ENCODE measurements around the gene GFY. TPM values are rescaled to one million over a fixed set of nuclear protein-coding genes. Genes with fewer than 3 reads are reported as not detected.

Gene GFY
- total RNA-seq, 1 donor from 2014 or later: not detected

- no peak for DNase-seq (ENCODE audit: extremely low spot score in 2 of 2)
Observed at GRCh38 chr19:49431330-49431749, 6.2 kb downstream of the GFY start.

GRCh38 chr19:49432141-49433073, 7.2 kb downstream of the GFY start:
- no peak for DNase-seq (ENCODE audit: extremely low spot score in 2 of 2)
- intact Hi-C loops (cut with DNase I): no loop called here
- TF ChIP-seq POLR2A (IDR thresholded peaks at IDR 0.05) (no peak), POLR2AphosphoS5 (IDR thresholded peaks at IDR 0.05; ENCODE audit: insufficient read depth in 1 of 2, low read depth in 1 of 2) (no peak)

More at GRCh38 chr19:49431330-49431749, 6.2 kb downstream of the GFY start:
- H3K27ac ChIP-seq: no peak overlapping the region
- TF ChIP-seq POLR2A (IDR thresholded peaks at IDR 0.05) (no peak), POLR2AphosphoS5 (IDR thresholded peaks at IDR 0.05; ENCODE audit: insufficient read depth in 1 of 2, low read depth in 1 of 2) (no peak), CTCF (IDR thresholded peaks at IDR 0.05) (no peak)
- H3K4me1 ChIP-seq: peaks cover 15% of the 10 kb centered on the region
- no peaks in the 10 kb centered on the region for H3K36me3 ChIP-seq
- no peaks in the 10 kb centered on the region for H3K9me3 ChIP-seq
- H3K27me3 ChIP-seq: peaks cover 14% of the 10 kb centered on the region
- intact Hi-C loops (cut with DNase I): no loop called here
- H3K4me3 ChIP-seq: no peak overlapping the region

GRCh38 chr19:49433240-49433901, 8.2 kb downstream of the GFY start:
- intact Hi-C loops (cut with DNase I): no loop called here
- Histone ChIP-seq H3K27ac (no peak overlapping the region), H3K4me3 (no peak overlapping the region), H3K4me1 (peaks cover 5% of the 10 kb centered on the region), H3K36me3 (no peaks in the 10 kb centered on the region), H3K9me3 (no peaks in the 10 kb centered on the region), H3K27me3 (peaks cover 7% of the 10 kb centered on the region)
- TF ChIP-seq CTCF (IDR thresholded peaks at IDR 0.05) (no peak), POLR2AphosphoS5 (IDR thresholded peaks at IDR 0.05; ENCODE audit: insufficient read depth in 1 of 2, low read depth in 1 of 2) (no peak), POLR2A (IDR thresholded peaks at IDR 0.05) (no peak)
- DNase-seq (ENCODE audit: extremely low spot score in 2 of 2): no peak

More at GRCh38 chr19:49432141-49433073, 7.2 kb downstream of the GFY start:
- peaks cover 8% of the 10 kb centered on the region for H3K27me3 ChIP-seq
- no peak overlapping the region for H3K4me3 ChIP-seq
- peaks cover 14% of the 10 kb centered on the region for H3K4me1 ChIP-seq
- no peaks in the 10 kb centered on the region for H3K36me3 ChIP-seq
- H3K9me3 ChIP-seq: no peaks in the 10 kb centered on the region
- no peak overlapping the region for H3K27ac ChIP-seq

- Histone ChIP-seq H3K4me3 (no peak overlapping the region), H3K4me1 (no peaks in the 10 kb centered on the region), H3K27ac (no peak overlapping the region), H3K27me3 (peaks cover 7% of the 10 kb centered on the region), H3K36me3 (no peaks in the 10 kb centered on the region), H3K9me3 (no peaks in the 10 kb centered on the region)
- intact Hi-C loops (cut with DNase I): loop anchor here (5.0 kb wide), 1 partner anchor 43 kb away; no protein-coding TSS in a partner anchor
- DNase-seq (ENCODE audit: extremely low spot score in 2 of 2): no peak
- TF ChIP-seq POLR2AphosphoS5 (IDR thresholded peaks at IDR 0.05; ENCODE audit: insufficient read depth in 1 of 2, low read depth in 1 of 2) (no peak), POLR2A (IDR thresholded peaks at IDR 0.05) (no peak), CTCF (IDR thresholded peaks at IDR 0.05) (no peak)
Observed at GRCh38 chr19:49434907-49435583, 9.9 kb downstream of the GFY start.

GRCh38 chr19:49435670-49436069, 10.5 kb downstream of the GFY start:
- Histone ChIP-seq H3K27me3 (peaks cover 7% of the 10 kb centered on the region), H3K36me3 (no peaks in the 10 kb centered on the region), H3K4me1 (peaks cover 3% of the 10 kb centered on the region), H3K27ac (no peak overlapping the region), H3K9me3 (no peaks in the 10 kb centered on the region), H3K4me3 (no peak overlapping the region)
- no peak for TF ChIP-seq CTCF (IDR thresholded peaks at IDR 0.05)
- no peak for TF ChIP-seq POLR2A (IDR thresholded peaks at IDR 0.05)
- TF ChIP-seq POLR2AphosphoS5 (IDR thresholded peaks at IDR 0.05; ENCODE audit: insufficient read depth in 1 of 2, low read depth in 1 of 2): no peak
- DNase-seq (ENCODE audit: extremely low spot score in 2 of 2): no peak
- intact Hi-C loops (cut with DNase I): loop anchor here (5.0 kb wide), 1 partner anchor 43 kb away; no protein-coding TSS in a partner anchor

All from vagina (tissue), 2 donors.